ENCODE measurements around the gene COL4A5. TPM values are rescaled to one million over a fixed set of nuclear protein-coding genes. Genes with fewer than 3 reads are reported as not detected.
"Not testable (repeated sequence)": the region's sequence is repeated elsewhere in the genome, so short reads cannot be mapped to it uniquely, and the experiment has no call there.

Gene COL4A5
- polyA plus RNA-seq, 2 donors = 8.4 to 12.4 TPM

DNA sequence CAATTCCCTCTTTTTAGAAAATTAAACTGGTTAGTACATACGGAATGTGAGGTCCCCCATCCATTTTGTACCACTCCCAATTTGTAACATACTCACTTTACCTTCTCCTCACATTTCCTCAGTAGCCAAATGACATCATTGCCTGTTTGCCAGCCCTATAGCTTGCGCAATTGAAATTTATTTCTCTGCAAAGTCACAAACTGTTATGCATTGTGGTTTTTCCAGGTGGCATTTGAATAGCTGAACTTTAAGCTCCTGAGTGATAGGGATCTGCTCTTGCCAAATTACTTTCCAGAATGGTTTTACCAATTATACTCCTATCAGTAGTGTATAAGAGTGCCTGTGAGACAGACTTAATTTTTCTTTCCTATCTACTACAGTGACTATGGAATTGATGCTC lies 7.7 kb downstream of the COL4A5 start:
- Histone ChIP-seq H3K9me3 (ENCODE audit: control insufficient read depth in 2 of 2, insufficient read depth in 1 of 2, low read depth in 1 of 2, low read length in 1 of 2) (no peaks in the 10 kb centered on the region), H3K27me3 (ENCODE audit: control insufficient read depth in 1 of 2, insufficient read depth in 2 of 2, low read length in 2 of 2) (no peaks in the 10 kb centered on the region), H3K4me1 (ENCODE audit: control insufficient read depth in 2 of 2, insufficient read depth in 2 of 2, low read length in 1 of 2) (no peaks in the 10 kb centered on the region), H3K36me3 (ENCODE audit: control insufficient read depth in 2 of 2, insufficient read depth in 2 of 2, low read length in 1 of 2) (no peaks in the 10 kb centered on the region), H3K4me3 (ENCODE audit: low read depth in 1 of 2, low read length in 2 of 2) (no peak overlapping the region), H3K27ac (ENCODE audit: low read depth in 2 of 2, low read length in 1 of 2) (no peak overlapping the region)
- WGBS, 2 donors = 49 to 61% methylated on average over 2 of the region's 2 CpGs

DNA sequence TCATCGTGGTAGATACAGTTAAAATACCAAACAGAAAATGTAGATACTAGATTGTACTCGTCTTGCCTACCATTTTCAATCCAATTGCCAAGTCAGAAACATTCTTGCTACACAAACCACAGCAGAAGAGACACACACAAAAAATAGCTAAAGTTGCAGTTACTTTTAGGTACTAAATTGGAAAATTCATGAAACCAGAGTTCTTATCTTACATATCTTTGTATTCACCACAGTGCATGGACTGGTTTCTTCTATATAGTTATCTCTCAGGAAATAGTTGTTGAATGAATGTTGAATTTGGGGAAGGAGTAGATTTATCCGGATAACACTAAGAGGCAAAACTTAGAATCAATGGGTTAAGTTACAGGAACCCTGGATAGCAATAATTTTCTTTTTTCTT lies 14.2 kb downstream of the COL4A5 start:
- Histone ChIP-seq H3K4me3 (ENCODE audit: low read depth in 1 of 2, low read length in 2 of 2) (no peak overlapping the region), H3K9me3 (ENCODE audit: control insufficient read depth in 2 of 2, insufficient read depth in 1 of 2, low read depth in 1 of 2, low read length in 1 of 2) (no peaks in the 10 kb centered on the region), H3K27me3 (ENCODE audit: control insufficient read depth in 1 of 2, insufficient read depth in 2 of 2, low read length in 2 of 2) (no peaks in the 10 kb centered on the region), H3K4me1 (ENCODE audit: control insufficient read depth in 2 of 2, insufficient read depth in 2 of 2, low read length in 1 of 2) (no peaks in the 10 kb centered on the region), H3K27ac (ENCODE audit: low read depth in 2 of 2, low read length in 1 of 2) (no peak overlapping the region), H3K36me3 (ENCODE audit: control insufficient read depth in 2 of 2, insufficient read depth in 2 of 2, low read length in 1 of 2) (no peaks in the 10 kb centered on the region)
- WGBS, 2 donors = 64 to 76% methylated on average over 3 of the region's 3 CpGs

DNA sequence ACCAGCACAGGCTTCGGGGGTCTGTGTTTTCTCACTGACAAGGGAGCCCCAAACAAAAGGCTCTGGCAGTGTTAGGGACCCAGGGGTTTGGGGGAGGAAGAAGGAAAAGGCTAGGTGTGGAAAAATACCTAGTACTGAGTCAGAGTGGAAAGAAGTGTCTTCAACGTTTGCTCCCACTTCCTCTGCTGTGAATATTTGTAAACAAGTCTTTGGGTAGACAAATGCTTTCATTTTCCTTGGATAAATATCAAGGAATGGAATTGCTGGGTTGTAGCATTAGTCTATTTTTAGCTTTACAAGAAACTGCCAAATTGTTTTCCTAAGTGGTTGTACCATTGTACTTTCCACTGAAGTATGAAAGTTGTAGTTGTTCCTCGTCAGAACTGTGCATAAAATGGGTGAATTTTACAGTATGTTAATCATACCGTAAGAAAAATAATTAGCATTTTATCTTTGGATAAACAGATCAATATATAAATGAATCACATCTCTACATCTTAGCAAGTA lies 17.4 kb downstream of the COL4A5 start:
- Histone ChIP-seq H3K27ac (ENCODE audit: low read depth in 2 of 2, low read length in 1 of 2) (no peak overlapping the region), H3K27me3 (ENCODE audit: control insufficient read depth in 1 of 2, insufficient read depth in 2 of 2, low read length in 2 of 2) (no peaks in the 10 kb centered on the region), H3K9me3 (ENCODE audit: control insufficient read depth in 2 of 2, insufficient read depth in 1 of 2, low read depth in 1 of 2, low read length in 1 of 2) (no peaks in the 10 kb centered on the region), H3K36me3 (ENCODE audit: control insufficient read depth in 2 of 2, insufficient read depth in 2 of 2, low read length in 1 of 2) (no peaks in the 10 kb centered on the region), H3K4me1 (ENCODE audit: control insufficient read depth in 2 of 2, insufficient read depth in 2 of 2, low read length in 1 of 2) (no peaks in the 10 kb centered on the region), H3K4me3 (ENCODE audit: low read depth in 1 of 2, low read length in 2 of 2) (no peak overlapping the region)
- WGBS, 2 donors = 49 to 62% methylated on average over 4 of the region's 4 CpGs

DNA sequence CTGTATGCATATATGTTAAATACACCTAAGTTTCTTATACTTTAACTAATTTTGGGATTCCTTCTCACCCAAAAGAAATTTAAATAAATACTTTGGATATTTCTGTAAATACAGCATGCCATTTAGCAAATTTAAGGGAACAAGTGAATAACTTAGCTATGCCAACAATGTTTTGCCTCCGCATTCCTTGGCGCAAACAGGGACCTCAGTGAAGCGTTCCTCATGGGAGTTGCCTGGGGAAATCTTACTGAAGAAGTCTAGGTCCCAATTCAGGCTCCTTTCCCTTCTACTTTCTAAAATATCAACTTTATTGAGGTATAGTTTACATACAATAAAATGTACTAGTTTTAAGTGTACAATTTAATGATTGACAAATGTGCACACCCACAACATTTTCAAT lies 25.0 kb downstream of the COL4A5 start:
- Histone ChIP-seq H3K9me3 (ENCODE audit: control insufficient read depth in 2 of 2, insufficient read depth in 1 of 2, low read depth in 1 of 2, low read length in 1 of 2) (no peaks in the 10 kb centered on the region), H3K4me1 (ENCODE audit: control insufficient read depth in 2 of 2, insufficient read depth in 2 of 2, low read length in 1 of 2) (no peaks in the 10 kb centered on the region), H3K27ac (ENCODE audit: low read depth in 2 of 2, low read length in 1 of 2) (no peak overlapping the region), H3K36me3 (ENCODE audit: control insufficient read depth in 2 of 2, insufficient read depth in 2 of 2, low read length in 1 of 2) (no peaks in the 10 kb centered on the region), H3K4me3 (ENCODE audit: low read depth in 1 of 2, low read length in 2 of 2) (no peak overlapping the region), H3K27me3 (ENCODE audit: control insufficient read depth in 1 of 2, insufficient read depth in 2 of 2, low read length in 2 of 2) (no peaks in the 10 kb centered on the region)
- WGBS, 2 donors = 65 to 73% methylated on average over 3 of the region's 3 CpGs

DNA sequence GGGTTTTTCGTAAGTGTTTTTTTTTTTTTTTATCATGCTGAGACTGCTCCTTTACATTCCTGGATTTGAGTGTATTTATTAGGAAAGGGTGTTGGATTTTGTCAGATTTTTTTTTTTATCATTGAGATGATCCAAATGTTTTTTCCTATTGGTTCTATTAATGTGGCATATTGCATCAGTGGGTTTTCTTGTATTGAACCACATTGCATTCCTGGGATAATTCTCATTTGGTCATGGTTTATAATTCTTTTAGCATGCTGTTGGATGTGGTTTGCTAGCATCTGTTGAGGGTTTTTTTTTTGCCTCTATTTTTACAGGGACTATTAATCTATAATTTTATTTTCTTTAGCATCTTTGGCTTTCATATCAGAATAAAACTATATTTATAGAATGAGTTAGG lies 28.8 kb downstream of the COL4A5 start:
- Histone ChIP-seq H3K27ac (ENCODE audit: low read depth in 2 of 2, low read length in 1 of 2) (no peak overlapping the region), H3K36me3 (ENCODE audit: control insufficient read depth in 2 of 2, insufficient read depth in 2 of 2, low read length in 1 of 2) (no peaks in the 10 kb centered on the region), H3K9me3 (ENCODE audit: control insufficient read depth in 2 of 2, insufficient read depth in 1 of 2, low read depth in 1 of 2, low read length in 1 of 2) (no peaks in the 10 kb centered on the region), H3K4me1 (ENCODE audit: control insufficient read depth in 2 of 2, insufficient read depth in 2 of 2, low read length in 1 of 2) (no peaks in the 10 kb centered on the region), H3K4me3 (ENCODE audit: low read depth in 1 of 2, low read length in 2 of 2) (no peak overlapping the region), H3K27me3 (ENCODE audit: control insufficient read depth in 1 of 2, insufficient read depth in 2 of 2, low read length in 2 of 2) (no peaks in the 10 kb centered on the region)
- 69 to 70% methylated on average over 1 of the region's 1 CpG for WGBS, 2 donors

DNA sequence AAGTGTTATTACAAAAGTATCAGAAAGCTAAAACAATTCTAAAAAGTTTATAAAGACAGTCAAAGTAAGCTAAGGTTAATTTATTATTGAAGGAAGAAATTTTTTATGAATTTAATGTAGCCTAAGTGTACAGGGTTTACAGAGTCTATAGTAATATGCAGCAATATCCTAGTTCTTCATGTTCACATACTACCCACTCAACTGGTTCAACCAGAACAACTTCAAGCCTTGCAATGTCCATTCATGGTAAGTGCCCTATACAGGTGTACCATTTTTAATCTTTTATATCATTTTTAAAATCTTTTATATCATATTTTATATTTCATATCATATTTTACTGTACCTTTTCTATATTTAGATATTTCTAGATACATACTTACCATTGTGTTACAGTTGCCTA lies 34.3 kb downstream of the COL4A5 start:
- no peak overlapping the region for H3K27ac ChIP-seq (ENCODE audit: low read depth in 2 of 2, low read length in 1 of 2)
- no peaks in the 10 kb centered on the region for H3K9me3 ChIP-seq (ENCODE audit: control insufficient read depth in 2 of 2, insufficient read depth in 1 of 2, low read depth in 1 of 2, low read length in 1 of 2)
- no peaks in the 10 kb centered on the region for H3K36me3 ChIP-seq (ENCODE audit: control insufficient read depth in 2 of 2, insufficient read depth in 2 of 2, low read length in 1 of 2)
- no peak overlapping the region for H3K4me3 ChIP-seq (ENCODE audit: low read depth in 1 of 2, low read length in 2 of 2)
- H3K27me3 ChIP-seq (ENCODE audit: control insufficient read depth in 1 of 2, insufficient read depth in 2 of 2, low read length in 2 of 2) = no peaks in the 10 kb centered on the region
- H3K4me1 ChIP-seq (ENCODE audit: control insufficient read depth in 2 of 2, insufficient read depth in 2 of 2, low read length in 1 of 2) = no peaks in the 10 kb centered on the region

DNA sequence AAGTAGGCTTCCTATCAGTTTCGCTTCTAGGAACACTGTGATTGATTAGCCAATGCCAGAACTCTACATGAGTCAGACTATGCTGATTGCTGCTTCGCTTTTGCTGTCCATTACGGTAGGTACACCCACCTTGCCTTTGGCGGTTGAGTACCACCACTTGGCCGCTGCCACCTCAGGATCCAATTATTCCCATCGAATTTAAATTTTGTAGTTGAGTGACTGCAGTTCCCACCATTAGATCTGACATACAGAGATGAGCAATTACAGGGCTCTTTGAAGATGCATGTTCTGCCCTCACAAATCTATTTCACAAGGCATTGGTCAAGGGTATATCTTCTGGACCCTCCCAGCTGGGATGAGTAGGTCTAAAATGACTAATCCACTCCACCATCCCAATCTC lies 41.9 kb downstream of the COL4A5 start:
- H3K27ac ChIP-seq (ENCODE audit: low read depth in 2 of 2, low read length in 1 of 2); H3K9me3 ChIP-seq (ENCODE audit: control insufficient read depth in 2 of 2, insufficient read depth in 1 of 2, low read depth in 1 of 2, low read length in 1 of 2): not testable (repeated sequence)

DNA sequence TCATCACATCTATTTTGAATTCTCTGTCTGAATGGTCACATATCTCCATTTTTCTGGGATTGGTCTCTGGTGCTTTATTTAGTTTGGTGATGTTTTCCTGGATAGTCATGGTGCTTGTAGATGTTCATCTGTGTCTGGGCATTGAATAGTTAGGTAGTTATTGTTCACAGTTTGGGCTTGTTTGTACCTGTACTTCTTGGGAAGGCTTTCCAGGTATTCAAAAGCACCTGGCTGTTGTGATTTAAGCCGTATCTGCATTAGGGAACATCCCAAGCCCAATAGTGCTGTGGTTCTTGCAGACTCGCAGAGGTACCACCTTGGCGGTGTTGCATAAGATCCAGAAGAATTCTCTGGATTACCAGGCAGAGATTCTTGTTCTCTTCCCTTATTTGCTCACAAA lies 44.6 kb downstream of the COL4A5 start:
- Histone ChIP-seq H3K36me3 (ENCODE audit: control insufficient read depth in 2 of 2, insufficient read depth in 2 of 2, low read length in 1 of 2) (no peaks in the 10 kb centered on the region), H3K4me1 (ENCODE audit: control insufficient read depth in 2 of 2, insufficient read depth in 2 of 2, low read length in 1 of 2) (no peaks in the 10 kb centered on the region), H3K27ac (ENCODE audit: low read depth in 2 of 2, low read length in 1 of 2) (no peak overlapping the region), H3K4me3 (ENCODE audit: low read depth in 1 of 2, low read length in 2 of 2) (no peak overlapping the region), H3K27me3 (ENCODE audit: control insufficient read depth in 1 of 2, insufficient read depth in 2 of 2, low read length in 2 of 2) (no peaks in the 10 kb centered on the region), H3K9me3 (ENCODE audit: control insufficient read depth in 2 of 2, insufficient read depth in 1 of 2, low read depth in 1 of 2, low read length in 1 of 2) (no peaks in the 10 kb centered on the region)
- 62 to 70% methylated on average over 3 of the region's 3 CpGs for WGBS, 2 donors

More for the DNA sequence above, 41.9 kb downstream of the COL4A5 start:
- H3K4me1 ChIP-seq (ENCODE audit: control insufficient read depth in 2 of 2, insufficient read depth in 2 of 2, low read length in 1 of 2); H3K4me3 ChIP-seq (ENCODE audit: low read depth in 1 of 2, low read length in 2 of 2); H3K27me3 ChIP-seq (ENCODE audit: control insufficient read depth in 1 of 2, insufficient read depth in 2 of 2, low read length in 2 of 2); H3K36me3 ChIP-seq (ENCODE audit: control insufficient read depth in 2 of 2, insufficient read depth in 2 of 2, low read length in 1 of 2): not testable (repeated sequence)
- 86 to 93% methylated on average over 6 of the region's 6 CpGs for WGBS, 2 donors

DNA sequence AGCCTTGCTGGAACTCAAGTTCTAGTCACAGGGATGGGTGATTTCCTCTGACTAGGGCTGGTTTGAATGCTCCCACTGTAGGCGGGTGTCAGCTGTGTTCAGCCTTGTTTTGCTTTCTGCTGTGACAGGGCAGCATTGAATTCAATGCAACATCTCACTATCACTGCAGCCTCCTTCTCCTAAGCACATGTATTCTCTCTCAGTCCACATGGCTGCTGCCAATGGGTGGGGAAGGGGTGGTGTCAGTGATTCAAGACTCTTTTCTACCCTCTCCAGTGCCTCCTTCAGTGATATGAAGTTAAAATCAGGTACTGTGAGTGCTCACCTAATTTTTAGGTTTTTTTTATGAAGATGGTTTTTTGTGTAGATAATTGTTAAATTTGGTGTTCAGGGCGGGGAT lies 46.3 kb downstream of the COL4A5 start:
- Histone ChIP-seq H3K27ac (ENCODE audit: low read depth in 2 of 2, low read length in 1 of 2) (no peak overlapping the region), H3K4me3 (ENCODE audit: low read depth in 1 of 2, low read length in 2 of 2) (no peak overlapping the region), H3K9me3 (ENCODE audit: control insufficient read depth in 2 of 2, insufficient read depth in 1 of 2, low read depth in 1 of 2, low read length in 1 of 2) (no peaks in the 10 kb centered on the region), H3K27me3 (ENCODE audit: control insufficient read depth in 1 of 2, insufficient read depth in 2 of 2, low read length in 2 of 2) (no peaks in the 10 kb centered on the region), H3K4me1 (ENCODE audit: control insufficient read depth in 2 of 2, insufficient read depth in 2 of 2, low read length in 1 of 2) (no peaks in the 10 kb centered on the region), H3K36me3 (ENCODE audit: control insufficient read depth in 2 of 2, insufficient read depth in 2 of 2, low read length in 1 of 2) (no peaks in the 10 kb centered on the region)
- 75 to 92% methylated on average over 2 of the region's 2 CpGs for WGBS, 2 donors

DNA sequence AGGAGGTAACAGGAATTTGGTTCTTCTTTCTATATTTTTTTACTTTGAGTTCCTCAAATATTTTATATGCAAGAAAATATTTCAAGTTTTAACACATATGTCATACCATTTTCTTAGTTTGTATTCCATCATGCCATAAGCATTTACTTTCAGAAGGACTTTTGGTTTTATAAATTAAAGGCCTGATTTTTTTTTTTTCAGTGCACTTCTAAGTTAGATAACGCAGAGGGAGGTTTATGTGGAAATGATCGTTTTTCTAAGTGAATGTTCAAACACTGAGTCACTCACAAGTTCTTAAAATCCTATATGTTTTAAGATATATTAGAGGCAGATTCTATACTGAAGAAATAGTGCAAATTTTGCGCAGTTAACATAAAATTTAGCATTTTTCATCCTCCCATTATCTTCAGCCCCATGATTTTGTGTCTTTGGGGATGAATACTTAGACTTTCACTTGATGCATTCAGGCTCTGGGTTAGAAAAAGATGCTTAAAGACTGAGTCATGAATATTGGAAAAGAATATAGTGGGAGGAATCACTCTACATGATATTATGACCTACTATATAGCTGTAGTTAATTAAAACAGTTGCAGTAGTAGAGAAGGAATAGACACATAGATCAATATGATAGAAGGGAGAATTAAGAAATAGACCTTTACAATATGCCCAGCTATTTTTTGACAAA lies 54.9 kb downstream of the COL4A5 start:
- H3K4me1 ChIP-seq (ENCODE audit: control insufficient read depth in 2 of 2, insufficient read depth in 2 of 2, low read length in 1 of 2) = no peaks in the 10 kb centered on the region
- no peaks in the 10 kb centered on the region for H3K27me3 ChIP-seq (ENCODE audit: control insufficient read depth in 1 of 2, insufficient read depth in 2 of 2, low read length in 2 of 2)
- no peak overlapping the region for H3K27ac ChIP-seq (ENCODE audit: low read depth in 2 of 2, low read length in 1 of 2)
- no peak overlapping the region for H3K4me3 ChIP-seq (ENCODE audit: low read depth in 1 of 2, low read length in 2 of 2)
- WGBS, 2 donors = 61 to 85% methylated on average over 3 of the region's 3 CpGs
- H3K9me3 ChIP-seq (ENCODE audit: control insufficient read depth in 2 of 2, insufficient read depth in 1 of 2, low read depth in 1 of 2, low read length in 1 of 2) = no peaks in the 10 kb centered on the region
- H3K36me3 ChIP-seq (ENCODE audit: control insufficient read depth in 2 of 2, insufficient read depth in 2 of 2, low read length in 1 of 2) = no peaks in the 10 kb centered on the region

Data from esophagus (tissue), 2 donors.